ENCODE measurements around the gene SUSD1. TPM values are rescaled to one million over a fixed set of nuclear protein-coding genes. Genes with fewer than 3 reads are reported as not detected.
A peak's percentile ranks its signal among the peaks of the same experiment; 100 is the strongest.

The SUSD1 gene
- total and polyA plus RNA-seq, 9 of the 15 experiments (the other 6 are each of a cell fraction or from before 2014, with no cell fraction given) = 10.9 to 44.4 (median 36.1) TPM

DNA sequence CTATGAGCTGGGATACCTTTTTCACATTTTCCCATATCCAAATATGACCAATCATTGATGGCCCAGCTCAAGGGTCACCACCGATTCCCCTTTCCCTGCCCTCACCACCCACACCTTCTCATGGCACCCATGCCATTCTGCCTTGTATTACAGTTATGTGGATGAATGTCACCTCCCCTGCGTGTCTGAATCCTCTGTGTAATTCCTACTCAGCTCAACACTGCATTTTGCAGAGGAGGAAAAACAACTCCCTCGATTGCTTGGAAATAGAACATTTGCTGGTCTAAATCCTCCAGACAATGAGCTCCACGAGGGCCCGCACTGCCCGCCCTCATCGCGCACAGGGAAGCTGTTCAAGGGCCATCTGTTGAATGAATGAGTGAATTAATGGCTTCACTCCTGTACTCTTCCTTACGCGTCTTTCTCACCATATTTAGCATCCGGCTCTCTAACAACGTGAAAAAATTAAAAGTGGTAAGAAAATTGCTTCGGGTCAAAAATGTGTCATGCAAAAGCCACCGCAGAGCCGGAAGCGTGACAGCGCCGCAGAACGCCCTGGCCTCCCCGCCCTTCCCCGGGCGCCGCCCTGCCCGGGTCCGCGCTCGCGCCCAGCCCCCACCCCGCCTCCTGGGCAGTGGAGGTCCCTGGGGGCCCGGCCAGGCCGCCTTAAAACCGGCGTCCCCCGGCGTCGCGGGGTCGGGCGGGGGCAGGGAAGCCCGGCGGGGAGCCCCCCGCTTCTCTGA, 704 bp downstream of the SUSD1 start (continued):
- no peak for TF ChIP-seq RAD21 (CRISPR knock-in tag; conservative IDR thresholded peaks at IDR 0.05 in 1 of 2, IDR thresholded peaks at IDR 0.05 in 1 of 2)
- TF ChIP-seq TRIM28 (IDR thresholded peaks at IDR 0.05) = no peak
- TF ChIP-seq, protein P1, sequence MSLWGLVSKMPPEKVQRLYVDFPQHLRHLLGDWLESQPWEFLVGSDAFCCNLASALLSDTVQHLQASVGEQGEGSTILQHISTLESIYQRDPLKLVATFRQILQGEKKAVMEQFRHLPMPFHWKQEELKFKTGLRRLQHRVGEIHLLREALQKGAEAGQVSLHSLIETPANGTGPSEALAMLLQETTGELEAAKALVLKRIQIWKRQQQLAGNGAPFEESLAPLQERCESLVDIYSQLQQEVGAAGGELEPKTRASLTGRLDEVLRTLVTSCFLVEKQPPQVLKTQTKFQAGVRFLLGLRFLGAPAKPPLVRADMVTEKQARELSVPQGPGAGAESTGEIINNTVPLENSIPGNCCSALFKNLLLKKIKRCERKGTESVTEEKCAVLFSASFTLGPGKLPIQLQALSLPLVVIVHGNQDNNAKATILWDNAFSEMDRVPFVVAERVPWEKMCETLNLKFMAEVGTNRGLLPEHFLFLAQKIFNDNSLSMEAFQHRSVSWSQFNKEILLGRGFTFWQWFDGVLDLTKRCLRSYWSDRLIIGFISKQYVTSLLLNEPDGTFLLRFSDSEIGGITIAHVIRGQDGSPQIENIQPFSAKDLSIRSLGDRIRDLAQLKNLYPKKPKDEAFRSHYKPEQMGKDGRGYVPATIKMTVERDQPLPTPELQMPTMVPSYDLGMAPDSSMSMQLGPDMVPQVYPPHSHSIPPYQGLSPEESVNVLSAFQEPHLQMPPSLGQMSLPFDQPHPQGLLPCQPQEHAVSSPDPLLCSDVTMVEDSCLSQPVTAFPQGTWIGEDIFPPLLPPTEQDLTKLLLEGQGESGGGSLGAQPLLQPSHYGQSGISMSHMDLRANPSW (CRISPR knock-in tag; IDR thresholded peaks at IDR 0.05) = no peak
- TF ChIP-seq KDM2B (CRISPR knock-in tag; IDR thresholded peaks at IDR 0.05) = no peak
- TF ChIP-seq NR4A1 (CRISPR knock-in tag; IDR thresholded peaks at IDR 0.05) = no peak
- TF ChIP-seq NR4A1 (tag; IDR thresholded peaks at IDR 0.05) = no peak
- TF ChIP-seq MAZ (CRISPR knock-in tag; conservative IDR thresholded peaks at IDR 0.05 in 1 of 2, IDR thresholded peaks at IDR 0.05 in 1 of 2) = peak; percentile 23 to 58; a peak in 2 of 4 replicates
- TF ChIP-seq GTF2F1 (IDR thresholded peaks at IDR 0.05; ENCODE audit: low read depth, low read length) = no peak
- TF ChIP-seq GABPB2 (CRISPR knock-in tag; conservative IDR thresholded peaks at IDR 0.05) = no peak
- peak; percentile 28 for TF ChIP-seq POLR2B (IDR thresholded peaks at IDR 0.05; ENCODE audit: low read depth, partially characterized antibody)
- peak; percentile 34; the same call in 1 of the 2 replicates for TF ChIP-seq GABPB1 (CRISPR knock-in tag; IDR thresholded peaks at IDR 0.05)
- TF ChIP-seq SIN3B (IDR thresholded peaks at IDR 0.05; ENCODE audit: low read depth) = no peak
- no peak for TF ChIP-seq MCM5 (IDR thresholded peaks at IDR 0.05; ENCODE audit: low read depth)
- TF ChIP-seq PHTF2 (CRISPR knock-in tag; IDR thresholded peaks at IDR 0.05) = no peak
- no peak for TF ChIP-seq HMGN3 (IDR thresholded peaks at IDR 0.05; ENCODE audit: borderline replicate concordance, extremely low read depth, insufficient read length, low read depth, low read length)
- TF ChIP-seq ZNF311 (CRISPR knock-in tag; IDR thresholded peaks at IDR 0.05) = peak; percentile 79; the same call in 1 of the 2 replicates
- TF ChIP-seq, protein P2, sequence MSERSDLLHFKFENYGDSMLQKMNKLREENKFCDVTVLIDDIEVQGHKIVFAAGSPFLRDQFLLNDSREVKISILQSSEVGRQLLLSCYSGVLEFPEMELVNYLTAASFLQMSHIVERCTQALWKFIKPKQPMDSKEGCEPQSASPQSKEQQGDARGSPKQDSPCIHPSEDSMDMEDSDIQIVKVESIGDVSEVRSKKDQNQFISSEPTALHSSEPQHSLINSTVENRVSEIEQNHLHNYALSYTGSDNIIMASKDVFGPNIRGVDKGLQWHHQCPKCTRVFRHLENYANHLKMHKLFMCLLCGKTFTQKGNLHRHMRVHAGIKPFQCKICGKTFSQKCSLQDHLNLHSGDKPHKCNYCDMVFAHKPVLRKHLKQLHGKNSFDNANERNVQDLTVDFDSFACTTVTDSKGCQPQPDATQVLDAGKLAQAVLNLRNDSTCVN (CRISPR knock-in tag; IDR thresholded peaks at IDR 0.05) = no peak
- TF ChIP-seq, protein P3, sequence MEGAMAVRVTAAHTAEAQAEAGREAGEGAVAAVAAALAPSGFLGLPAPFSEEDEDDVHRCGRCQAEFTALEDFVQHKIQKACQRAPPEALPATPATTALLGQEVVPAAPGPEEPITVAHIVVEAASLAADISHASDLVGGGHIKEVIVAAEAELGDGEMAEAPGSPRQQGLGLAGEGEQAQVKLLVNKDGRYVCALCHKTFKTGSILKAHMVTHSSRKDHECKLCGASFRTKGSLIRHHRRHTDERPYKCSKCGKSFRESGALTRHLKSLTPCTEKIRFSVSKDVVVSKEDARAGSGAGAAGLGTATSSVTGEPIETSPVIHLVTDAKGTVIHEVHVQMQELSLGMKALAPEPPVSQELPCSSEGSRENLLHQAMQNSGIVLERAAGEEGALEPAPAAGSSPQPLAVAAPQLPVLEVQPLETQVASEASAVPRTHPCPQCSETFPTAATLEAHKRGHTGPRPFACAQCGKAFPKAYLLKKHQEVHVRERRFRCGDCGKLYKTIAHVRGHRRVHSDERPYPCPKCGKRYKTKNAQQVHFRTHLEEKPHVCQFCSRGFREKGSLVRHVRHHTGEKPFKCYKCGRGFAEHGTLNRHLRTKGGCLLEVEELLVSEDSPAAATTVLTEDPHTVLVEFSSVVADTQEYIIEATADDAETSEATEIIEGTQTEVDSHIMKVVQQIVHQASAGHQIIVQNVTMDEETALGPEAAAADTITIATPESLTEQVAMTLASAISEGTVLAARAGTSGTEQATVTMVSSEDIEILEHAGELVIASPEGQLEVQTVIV (CRISPR knock-in tag; IDR thresholded peaks at IDR 0.05; ENCODE audit: borderline replicate concordance) = no peak
- TF ChIP-seq ETS2 (tag; IDR thresholded peaks at IDR 0.05; ENCODE audit: borderline replicate concordance, poor library complexity, severe bottlenecking) = no peak
- TF ChIP-seq BRD4 (IDR thresholded peaks at IDR 0.05) = peak; percentile 86
- peak; percentile 38; the same call in 1 of the 2 replicates for TF ChIP-seq SMARCA4 (IDR thresholded peaks at IDR 0.05)
- TF ChIP-seq PTTG1 (tag; IDR thresholded peaks at IDR 0.05; ENCODE audit: low read depth) = no peak
- peak; percentile 11 to 15; a peak in 2 of 4 replicates for TF ChIP-seq SIN3A (IDR thresholded peaks at IDR 0.05; ENCODE audit: borderline replicate concordance in 2 of 2, control insufficient read depth in 1 of 2, low read depth in 2 of 2, low read length in 2 of 2)

Measured in K562 (cell line).